ENCODE results near the gene ASGR2. TPM values are rescaled to one million over a fixed set of nuclear protein-coding genes. Genes with fewer than 3 reads are reported as not detected.
"Not testable (repeated sequence)": the region's sequence is repeated elsewhere in the genome, so short reads cannot be mapped to it uniquely, and the experiment has no call there.

ASGR2 gene
- total RNA-seq, 1 donor from 2014 or later: 0.82 TPM

DNA sequence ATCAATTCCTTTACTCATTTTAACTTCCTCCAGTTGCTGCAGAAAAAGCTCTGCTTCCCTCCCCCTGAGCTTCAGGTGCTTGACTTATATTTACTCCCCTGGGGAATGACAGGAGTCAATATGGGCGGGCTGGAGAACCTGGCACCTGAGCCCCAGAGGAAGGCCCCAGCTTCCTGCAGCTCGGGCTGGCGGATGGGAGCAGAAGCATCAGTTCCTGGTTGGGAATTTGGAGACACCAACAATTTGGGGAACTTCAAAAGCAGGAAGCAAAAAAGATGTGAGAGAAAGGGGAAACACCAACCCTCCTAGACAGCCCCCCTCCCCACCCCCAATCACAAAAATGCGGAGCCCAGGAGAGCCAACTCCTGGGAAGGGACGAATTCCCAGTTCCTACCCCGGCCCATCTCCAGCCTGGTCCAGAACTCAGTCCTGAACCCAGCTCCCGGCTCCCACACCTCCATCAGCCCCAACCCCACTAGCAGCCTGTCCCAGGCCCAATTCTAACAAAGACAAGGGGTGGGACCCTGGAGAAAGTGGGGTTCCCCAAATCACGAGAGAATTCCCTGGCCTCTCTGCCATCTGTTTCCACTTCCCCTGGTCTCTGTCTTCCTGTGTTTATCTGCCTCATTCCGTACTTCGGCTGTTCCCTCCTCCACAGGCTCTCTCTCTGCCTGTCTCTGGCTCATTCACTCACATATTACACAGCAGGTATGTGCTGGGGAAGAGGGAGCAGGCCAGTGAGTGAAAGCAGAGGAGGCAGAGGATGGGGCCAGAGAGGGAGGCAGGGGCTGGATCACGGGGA lies 16.2 kb upstream of the ASGR2 start:
- no peak overlapping the region for H3K27ac Mint-ChIP-seq
- H3K4me1 Mint-ChIP-seq (ENCODE audit: unreplicated experiment): peaks cover 14% of the 10 kb centered on the region
- DNase-seq (ENCODE audit: extremely low spot score, unreplicated experiment): no peak
- H3K4me3 Mint-ChIP-seq: peak overlapping the region; percentile 11
- H3K9me3 Mint-ChIP-seq: no peaks in the 10 kb centered on the region
- no peaks in the 10 kb centered on the region for H3K36me3 Mint-ChIP-seq
- no peaks in the 10 kb centered on the region for H3K27me3 Mint-ChIP-seq
- TF ChIP-seq, protein P1, sequence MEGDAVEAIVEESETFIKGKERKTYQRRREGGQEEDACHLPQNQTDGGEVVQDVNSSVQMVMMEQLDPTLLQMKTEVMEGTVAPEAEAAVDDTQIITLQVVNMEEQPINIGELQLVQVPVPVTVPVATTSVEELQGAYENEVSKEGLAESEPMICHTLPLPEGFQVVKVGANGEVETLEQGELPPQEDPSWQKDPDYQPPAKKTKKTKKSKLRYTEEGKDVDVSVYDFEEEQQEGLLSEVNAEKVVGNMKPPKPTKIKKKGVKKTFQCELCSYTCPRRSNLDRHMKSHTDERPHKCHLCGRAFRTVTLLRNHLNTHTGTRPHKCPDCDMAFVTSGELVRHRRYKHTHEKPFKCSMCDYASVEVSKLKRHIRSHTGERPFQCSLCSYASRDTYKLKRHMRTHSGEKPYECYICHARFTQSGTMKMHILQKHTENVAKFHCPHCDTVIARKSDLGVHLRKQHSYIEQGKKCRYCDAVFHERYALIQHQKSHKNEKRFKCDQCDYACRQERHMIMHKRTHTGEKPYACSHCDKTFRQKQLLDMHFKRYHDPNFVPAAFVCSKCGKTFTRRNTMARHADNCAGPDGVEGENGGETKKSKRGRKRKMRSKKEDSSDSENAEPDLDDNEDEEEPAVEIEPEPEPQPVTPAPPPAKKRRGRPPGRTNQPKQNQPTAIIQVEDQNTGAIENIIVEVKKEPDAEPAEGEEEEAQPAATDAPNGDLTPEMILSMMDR (conservative IDR thresholded peaks at IDR 0.05): no peak

- TF ChIP-seq, protein P1 (conservative IDR thresholded peaks at IDR 0.05): no peak
Observed at GRCh38 chr17:7129311-7129710, 14.7 kb upstream of the ASGR2 start.

GRCh38 chr17:7128160-7128559 lies 13.5 kb upstream of the ASGR2 start:
- DNase-seq (ENCODE audit: extremely low spot score, unreplicated experiment): no peak
- Mint-ChIP-seq H3K4me1 (ENCODE audit: unreplicated experiment) (peaks cover 14% of the 10 kb centered on the region), H3K36me3 (no peaks in the 10 kb centered on the region), H3K27ac (no peak overlapping the region), H3K27me3 (peaks cover 4% of the 10 kb centered on the region), H3K4me3 (no peak overlapping the region), H3K9me3 (no peaks in the 10 kb centered on the region)
- TF ChIP-seq, protein P1 (conservative IDR thresholded peaks at IDR 0.05): no peak

More at GRCh38 chr17:7129311-7129710, 14.7 kb upstream of the ASGR2 start:
- H3K36me3 Mint-ChIP-seq: no peaks in the 10 kb centered on the region
- no peak for DNase-seq (ENCODE audit: extremely low spot score, unreplicated experiment)
- no peaks in the 10 kb centered on the region for H3K9me3 Mint-ChIP-seq
- no peak overlapping the region for H3K4me3 Mint-ChIP-seq
- no peak overlapping the region for H3K27ac Mint-ChIP-seq
- no peaks in the 10 kb centered on the region for H3K27me3 Mint-ChIP-seq
- H3K4me1 Mint-ChIP-seq (ENCODE audit: unreplicated experiment): peaks cover 14% of the 10 kb centered on the region

DNA sequence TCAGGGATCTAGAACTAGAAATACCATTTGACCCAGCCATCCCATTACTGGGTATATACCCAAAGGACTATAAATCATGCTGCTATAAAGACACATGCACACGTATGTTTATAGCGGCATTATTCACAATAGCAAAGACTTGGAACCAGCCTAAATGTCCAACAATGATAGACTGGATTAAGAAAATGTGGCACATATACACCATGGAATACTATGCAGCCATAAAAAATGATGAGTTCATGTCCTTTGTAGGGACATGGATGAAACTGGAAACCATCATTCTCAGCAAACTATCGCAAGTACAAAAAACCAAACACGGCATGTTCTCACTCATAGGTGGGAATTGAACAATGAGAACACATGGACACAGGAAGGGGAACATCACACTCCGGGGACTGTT lies 12.9 kb upstream of the ASGR2 start:
- not testable (repeated sequence) for DNase-seq (ENCODE audit: extremely low spot score, unreplicated experiment); H3K27ac Mint-ChIP-seq; H3K4me3 Mint-ChIP-seq; H3K9me3 Mint-ChIP-seq; H3K4me1 Mint-ChIP-seq (ENCODE audit: unreplicated experiment); H3K27me3 Mint-ChIP-seq; H3K36me3 Mint-ChIP-seq

GRCh38 chr17:7126386-7126785 lies 11.8 kb upstream of the ASGR2 start:
- H3K36me3 Mint-ChIP-seq; H3K4me1 Mint-ChIP-seq (ENCODE audit: unreplicated experiment); H3K4me3 Mint-ChIP-seq; DNase-seq (ENCODE audit: extremely low spot score, unreplicated experiment); H3K27me3 Mint-ChIP-seq; H3K9me3 Mint-ChIP-seq; H3K27ac Mint-ChIP-seq: not testable (repeated sequence)

GRCh38 chr17:7124923-7125322 lies 10.3 kb upstream of the ASGR2 start:
- H3K27ac Mint-ChIP-seq: no peak overlapping the region
- no peaks in the 10 kb centered on the region for H3K36me3 Mint-ChIP-seq
- TF ChIP-seq, protein P1 (conservative IDR thresholded peaks at IDR 0.05): no peak
- H3K4me3 Mint-ChIP-seq: no peak overlapping the region
- DNase-seq (ENCODE audit: extremely low spot score, unreplicated experiment): no peak
- H3K9me3 Mint-ChIP-seq: no peaks in the 10 kb centered on the region
- H3K27me3 Mint-ChIP-seq: peaks cover 7% of the 10 kb centered on the region
- H3K4me1 Mint-ChIP-seq (ENCODE audit: unreplicated experiment): no peaks in the 10 kb centered on the region
